GM19397 (cell line): ENCODE measurements around the gene KLHDC8B.
"Not testable (repeated sequence)": the region's sequence is repeated elsewhere in the genome, so short reads cannot be mapped to it uniquely, and the experiment has no call there.

Experiments
- ATAC-seq: cut with Tn5 transposase; IDR thresholded peaks from one replicate; pipeline ENCODE4 v1.9.1; 2021; ENCODE audit warnings: mild to moderate bottlenecking, moderate library complexity; ENCODE audit not compliant: unreplicated experiment

Gene KLHDC8B

GRCh38 chr3:49181351-49181750 lies 10.0 kb downstream of the KLHDC8B start:
- no peak for ATAC-seq

GRCh38 chr3:49182682-49183081 lies 11.3 kb downstream of the KLHDC8B start:
- no peak for ATAC-seq

- no peak for ATAC-seq
Observed at GRCh38 chr3:49183873-49184272, 12.5 kb downstream of the KLHDC8B start.

GRCh38 chr3:49191741-49192140 lies 20.3 kb downstream of the KLHDC8B start:
- ATAC-seq = no peak

DNA sequence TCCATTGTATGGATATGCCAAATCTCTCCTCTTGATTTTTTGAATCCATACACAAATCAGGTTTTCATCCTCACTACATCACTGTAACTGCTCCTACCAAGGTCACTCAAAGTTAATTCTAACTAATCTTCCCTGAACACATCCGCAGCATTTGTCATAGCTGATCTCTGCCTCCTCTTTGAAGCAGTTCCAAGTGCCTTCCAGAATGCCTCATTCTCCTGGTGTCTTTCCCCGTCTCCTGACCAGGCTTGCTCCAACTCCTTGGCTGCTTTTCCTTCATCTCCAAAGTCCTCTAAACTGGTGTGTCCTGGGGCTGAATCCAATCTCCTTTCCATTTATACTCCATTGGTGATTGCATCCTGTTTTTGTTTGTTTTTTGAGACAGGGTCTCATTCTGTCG lies 26.8 kb downstream of the KLHDC8B start:
- no peak for ATAC-seq

GRCh38 chr3:49198611-49199230 lies 27.3 kb downstream of the KLHDC8B start:
- ATAC-seq = no peak

GRCh38 chr3:49199239-49199899 lies 28.0 kb downstream of the KLHDC8B start:
- no peak for ATAC-seq

- ATAC-seq = no peak
Observed at GRCh38 chr3:49199900-49200281, 28.5 kb downstream of the KLHDC8B start.

DNA sequence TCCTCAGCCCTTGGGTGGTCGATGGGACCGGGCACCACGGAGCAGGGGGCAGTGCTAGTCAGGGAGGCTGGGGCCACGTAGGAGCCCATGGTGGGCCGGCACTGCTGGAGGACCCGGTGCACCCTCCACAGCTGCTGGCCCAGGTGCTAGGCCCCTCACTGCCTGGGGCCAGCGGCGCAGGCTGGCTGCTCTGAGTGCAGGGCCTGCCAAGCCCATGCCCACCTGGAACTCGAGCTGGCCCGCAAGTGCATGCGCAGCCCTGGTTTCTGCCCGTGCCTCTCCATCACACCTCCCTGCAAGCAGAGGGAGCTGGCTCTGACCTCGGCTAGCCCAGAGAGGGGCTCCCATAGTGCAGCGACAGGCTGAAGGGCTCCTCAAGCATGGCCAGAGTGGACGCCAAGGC lies 42.1 kb downstream of the KLHDC8B start:
- no peak for ATAC-seq

- ATAC-seq = no peak
Observed at GRCh38 chr3:49213998-49214397, 42.6 kb downstream of the KLHDC8B start.

DNA sequence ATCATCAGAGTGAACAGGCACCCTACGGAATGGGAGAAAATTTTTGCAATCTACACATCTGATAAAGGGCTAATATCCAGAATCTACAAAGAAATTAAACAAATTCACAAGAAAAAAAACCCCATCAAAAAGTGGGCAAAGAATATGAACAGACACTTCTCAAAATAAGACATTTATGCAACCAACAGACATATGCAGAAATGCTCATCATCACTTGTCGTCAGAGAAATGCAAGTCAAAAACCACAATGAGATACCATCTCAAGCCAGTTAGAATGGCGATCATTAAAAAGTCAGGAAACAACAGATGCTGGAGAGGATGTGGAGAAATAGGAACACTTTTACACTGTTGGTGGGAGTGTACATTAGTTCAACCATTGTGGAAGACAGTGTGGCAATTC lies 45.3 kb downstream of the KLHDC8B start:
- ATAC-seq = not testable (repeated sequence)

DNA sequence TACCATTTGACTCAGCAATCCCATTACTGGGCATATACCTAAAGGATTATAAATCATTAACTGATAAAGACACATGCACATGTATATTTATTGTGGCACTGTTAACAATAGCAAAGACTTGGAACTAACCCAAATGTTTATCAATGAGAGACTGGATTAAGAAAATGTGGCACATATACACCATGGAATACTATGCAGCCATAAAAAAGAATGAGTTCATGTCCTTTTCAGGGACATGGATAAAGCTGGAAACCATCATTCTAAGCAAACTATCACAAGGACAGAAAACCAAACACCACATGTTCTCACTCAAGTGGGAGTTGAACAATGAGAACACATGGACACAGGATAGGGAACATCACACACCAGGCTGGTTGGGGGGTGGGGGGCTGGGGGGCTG lies 45.7 kb downstream of the KLHDC8B start:
- ATAC-seq = not testable (repeated sequence)

DNA sequence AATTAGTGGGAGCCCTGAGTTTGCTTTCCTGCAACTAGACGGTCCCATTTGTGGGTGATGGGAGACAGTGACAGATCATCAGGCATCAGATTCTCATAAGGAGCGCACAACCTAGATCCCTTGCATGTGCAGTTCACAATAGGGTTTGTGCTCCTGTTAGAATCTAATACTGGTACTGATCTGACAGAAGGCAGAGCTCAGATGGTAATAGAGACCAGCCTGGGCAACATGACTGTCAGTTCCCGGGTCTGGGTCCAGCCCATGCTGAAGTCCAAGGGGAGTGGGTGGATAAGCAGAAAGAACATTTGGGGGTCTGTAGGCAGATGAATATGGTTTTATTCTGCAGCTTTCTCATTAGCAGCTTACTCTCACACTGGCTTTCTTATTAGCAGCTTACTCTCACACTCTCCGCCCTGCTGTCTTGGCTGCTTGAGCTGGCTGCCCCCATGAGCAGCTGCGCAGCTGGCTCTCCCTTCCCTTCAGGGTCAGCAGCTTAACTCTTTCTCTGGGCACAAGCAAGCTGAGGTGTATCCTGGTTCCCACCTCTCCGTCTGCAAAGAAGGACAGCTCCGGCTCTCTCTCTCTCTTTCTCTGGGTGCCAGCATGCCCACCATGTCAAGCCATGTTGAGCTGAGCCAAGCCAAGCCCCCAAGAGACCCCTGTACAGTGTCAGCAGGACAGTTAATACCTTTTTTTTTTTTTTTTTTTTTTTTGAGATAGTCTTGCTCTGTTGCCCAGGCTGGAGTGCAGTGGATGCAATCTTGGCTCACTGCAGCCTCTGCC lies 46.5 kb downstream of the KLHDC8B start:
- no peak for ATAC-seq

DNA sequence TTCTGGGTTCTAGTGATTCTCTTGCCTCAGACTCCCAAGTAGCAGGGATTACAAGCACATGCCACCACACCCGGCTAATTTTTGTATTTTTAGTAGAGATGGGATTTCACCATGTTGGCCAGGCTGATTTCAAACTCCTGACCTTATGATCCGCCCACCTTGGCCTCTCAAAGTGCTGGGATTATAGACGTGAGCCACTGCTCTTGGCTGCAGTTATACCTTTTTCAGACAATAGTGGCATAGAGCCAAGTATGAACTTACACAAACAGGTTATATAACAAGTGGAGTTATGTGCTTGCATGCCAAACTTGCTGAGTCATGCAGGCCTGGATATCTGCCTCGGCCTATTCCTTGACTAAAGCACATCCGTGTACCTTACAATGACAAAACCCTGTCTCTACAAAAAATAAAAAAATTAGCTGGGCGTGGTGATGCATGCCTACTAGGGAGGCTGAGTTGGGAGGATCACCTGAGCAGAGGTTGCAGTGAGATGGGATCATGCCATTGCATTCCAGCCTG lies 47.1 kb downstream of the KLHDC8B start:
- ATAC-seq = not testable (repeated sequence)

GRCh38 chr3:49219132-49219531 lies 47.7 kb downstream of the KLHDC8B start:
- no peak for ATAC-seq

DNA sequence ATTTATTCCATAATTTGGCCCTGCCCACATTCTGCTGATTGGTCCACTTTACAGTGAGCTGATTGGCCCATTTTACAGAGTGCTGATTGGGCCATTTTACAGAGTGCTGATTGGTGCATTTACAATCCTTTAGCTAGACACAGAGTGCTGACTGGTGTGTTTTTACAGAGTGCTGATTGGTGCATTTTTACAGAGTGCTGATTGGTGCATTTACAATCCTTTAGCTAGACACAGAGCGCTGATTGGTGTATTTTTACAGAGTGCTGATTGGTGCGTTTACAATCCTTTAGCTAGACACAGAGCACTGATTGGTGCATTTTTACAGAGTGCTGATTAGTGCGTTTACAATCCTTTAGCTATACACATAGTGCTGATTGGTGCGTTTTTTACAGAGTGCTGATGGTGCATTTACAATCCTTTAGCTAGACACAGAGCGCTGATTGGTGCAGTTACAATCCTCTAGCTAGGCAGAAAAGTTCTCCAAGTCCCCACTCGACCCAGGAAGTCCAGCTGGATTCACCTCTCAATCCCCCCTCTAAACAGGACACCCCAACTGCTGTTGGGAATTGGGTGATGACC lies 49.7 kb downstream of the KLHDC8B start:
- not testable (repeated sequence) for ATAC-seq

- ATAC-seq = no peak
Observed at GRCh38 chr3:49222002-49222401, 50.6 kb downstream of the KLHDC8B start.
